Trophoblast cell (in vitro differentiated cells and primary cell): ENCODE data around the gene CUEDC1.

ENCODE experiments used
- DNase-seq, 2 donors: peaks; one replicate each; pipeline ENCODE4 v3.0.0-alpha.2; 2016
- H2AFZ ChIP-seq: 2 replicates; pipeline ENCODE4 v1.6.1; 2013; ENCODE audit warnings: low read length, moderate library complexity, mild to moderate bottlenecking; ENCODE audit not compliant: insufficient read depth, poor library complexity
- H2AK5ac ChIP-seq: 2 replicates; pipeline ENCODE4 v1.6.1; 2013; ENCODE audit warnings: mild to moderate bottlenecking, low read length
- H2BK120ac ChIP-seq: 2 replicates; pipeline ENCODE4 v1.6.1; 2013; ENCODE audit warnings: low read length, mild to moderate bottlenecking, moderate library complexity; ENCODE audit not compliant: insufficient read depth, poor library complexity
- H2BK12ac ChIP-seq: 2 replicates; pipeline ENCODE4 v1.6.1; 2013; ENCODE audit warnings: mild to moderate bottlenecking, low read length, moderate library complexity
- H2BK5ac ChIP-seq: 2 replicates; pipeline ENCODE4 v1.6.1; 2013; ENCODE audit warnings: low read length, low read depth, moderate library complexity, mild to moderate bottlenecking; ENCODE audit not compliant: poor library complexity
- H3K14ac ChIP-seq: 2 replicates; pipeline ENCODE4 v1.6.1; 2013; ENCODE audit warnings: mild to moderate bottlenecking, low read length
- H3K18ac ChIP-seq: 2 replicates; pipeline ENCODE4 v1.6.1; 2013; ENCODE audit warnings: mild to moderate bottlenecking, low read length
- H3K23ac ChIP-seq: 2 replicates; pipeline ENCODE4 v1.6.1; 2013; ENCODE audit warnings: low read length
- H3K27ac ChIP-seq: 2 replicates; pipeline ENCODE4 v1.5.1; 2013; ENCODE audit warnings: low read depth, mild to moderate bottlenecking, inconsistent platforms, low read length, moderate library complexity
- H3K27me3 ChIP-seq: 2 replicates; pipeline ENCODE4 v1.6.1; 2013; ENCODE audit warnings: inconsistent platforms, mild to moderate bottlenecking, low read length, moderate library complexity; ENCODE audit not compliant: insufficient read depth
- H3K36me3 ChIP-seq, 2 experiments: 1 replicate in 1 of 2; 2 replicates in 1 of 2; pipeline ENCODE4 v1.6.1; 2013; ENCODE audit warnings: low read length in 2 of 2, mild to moderate bottlenecking in 2 of 2, moderate library complexity in 1 of 2; ENCODE audit not compliant: insufficient read depth in 2 of 2, control insufficient read depth in 1 of 2
- H3K4ac ChIP-seq: 2 replicates; pipeline ENCODE4 v1.6.1; 2013; ENCODE audit warnings: low read depth, mild to moderate bottlenecking, low read length, moderate library complexity
- H3K4me1 ChIP-seq, 2 experiments: 1 replicate in 1 of 2; 2 replicates in 1 of 2; pipeline ENCODE4 v1.6.1; 2013; ENCODE audit warnings: low read length in 2 of 2, mild to moderate bottlenecking in 2 of 2, moderate library complexity in 1 of 2; ENCODE audit not compliant: insufficient read depth in 2 of 2, control insufficient read depth in 1 of 2
- H3K4me2 ChIP-seq: 2 replicates; pipeline ENCODE4 v1.6.1; 2013; ENCODE audit warnings: inconsistent platforms, mild to moderate bottlenecking, low read length, moderate library complexity
- H3K4me3 ChIP-seq: 2 replicates; pipeline ENCODE4 v1.5.1; 2013; ENCODE audit warnings: mild to moderate bottlenecking, low read depth, low read length, inconsistent platforms
- H3K79me1 ChIP-seq: one replicate; pipeline ENCODE4 v1.6.1; 2013; ENCODE audit warnings: low read length
- H3K79me2 ChIP-seq: 2 replicates; pipeline ENCODE4 v1.6.1; 2013; ENCODE audit warnings: low read length, mild to moderate bottlenecking; ENCODE audit not compliant: control insufficient read depth, insufficient read depth, poor library complexity
- H3K9ac ChIP-seq: 2 replicates; pipeline ENCODE4 v1.6.1; 2013; ENCODE audit warnings: mild to moderate bottlenecking, low read length
- H3K9me3 ChIP-seq: 2 replicates; pipeline ENCODE4 v1.6.1; 2013; ENCODE audit warnings: low read depth, mild to moderate bottlenecking, control low read depth, inconsistent platforms, low read length; ENCODE audit not compliant: insufficient read depth
- H4K12ac ChIP-seq: 2 replicates; pipeline ENCODE4 v1.6.1; 2013; ENCODE audit warnings: low read depth, mild to moderate bottlenecking, low read length, moderate library complexity
- H4K8ac ChIP-seq: 2 replicates; pipeline ENCODE4 v1.6.1; 2013; ENCODE audit warnings: low read depth, mild to moderate bottlenecking, low read length, moderate library complexity
- H4K91ac ChIP-seq: one replicate; pipeline ENCODE4 v1.6.1; 2013; ENCODE audit warnings: low read depth, mild to moderate bottlenecking, low read length, moderate library complexity
- WGBS: extraction: QIAGEN DNeasy Blood & Tissue Kit; methylation state at CpG from one replicate; pipeline ENCODE4 v1.1.7; 2013; ENCODE audit warnings: missing lambda C conversion rate; ENCODE audit not compliant: insufficient read length, insufficient coverage; ENCODE audit errors: extremely low coverage; 5-methylcytosine and 5-hydroxymethylcytosine counted together

The CUEDC1 gene

GRCh38 chr17:57819285-57819684 is 135.9 kb downstream of the CUEDC1 start:
- H3K9me3 ChIP-seq = peaks cover 3% of the 10 kb centered on the region
- no peak overlapping the region for H3K4ac ChIP-seq
- H2AK5ac ChIP-seq = no peak overlapping the region
- H3K27ac ChIP-seq = no peak overlapping the region
- no peak overlapping the region for H4K91ac ChIP-seq
- H3K4me3 ChIP-seq = no peak overlapping the region
- no peaks in the 10 kb centered on the region for H3K79me1 ChIP-seq
- DNase-seq = no peak
- no peak overlapping the region for H3K18ac ChIP-seq
- no peaks in the 10 kb centered on the region for H3K36me3 ChIP-seq
- no peak overlapping the region for H3K4me2 ChIP-seq
- no peak overlapping the region for H3K9ac ChIP-seq
- H2BK120ac ChIP-seq = no peak overlapping the region
- no peak overlapping the region for H2BK5ac ChIP-seq
- no CpG with 5 or more reads among the region's 2 CpGs for WGBS
- H2AFZ ChIP-seq = no peak overlapping the region
- H3K23ac ChIP-seq = no peak overlapping the region
- no peak overlapping the region for H4K12ac ChIP-seq
- no peaks in the 10 kb centered on the region for H3K79me2 ChIP-seq
- no peak overlapping the region for H3K14ac ChIP-seq
- no peak overlapping the region for H4K8ac ChIP-seq
- no peaks in the 10 kb centered on the region for H3K4me1 ChIP-seq
- no peaks in the 10 kb centered on the region for H3K27me3 ChIP-seq
- no peak overlapping the region for H2BK12ac ChIP-seq

- no peak overlapping the region for H3K4ac ChIP-seq
- no peak for DNase-seq
- no peak overlapping the region for H3K18ac ChIP-seq
- no peaks in the 10 kb centered on the region for H3K4me1 ChIP-seq
- no peak overlapping the region for H2AK5ac ChIP-seq
- peaks cover 3% of the 10 kb centered on the region for H3K9me3 ChIP-seq
- H2BK120ac ChIP-seq = no peak overlapping the region
- H3K14ac ChIP-seq = no peak overlapping the region
- H3K23ac ChIP-seq = no peak overlapping the region
- no peak overlapping the region for H4K12ac ChIP-seq
- H3K9ac ChIP-seq = no peak overlapping the region
- H3K27ac ChIP-seq = no peak overlapping the region
- H2BK12ac ChIP-seq = no peak overlapping the region
- no peak overlapping the region for H4K8ac ChIP-seq
- no peak overlapping the region for H3K4me2 ChIP-seq
- H4K91ac ChIP-seq = no peak overlapping the region
- no peak overlapping the region for H3K4me3 ChIP-seq
- no peaks in the 10 kb centered on the region for H3K27me3 ChIP-seq
- whole genome bisulfite sequencing = no CpG with 5 or more reads among the region's 9 CpGs
- no peak overlapping the region for H2BK5ac ChIP-seq
- no peak overlapping the region for H2AFZ ChIP-seq
- no peaks in the 10 kb centered on the region for H3K79me2 ChIP-seq
- H3K79me1 ChIP-seq = no peaks in the 10 kb centered on the region
- no peaks in the 10 kb centered on the region for H3K36me3 ChIP-seq
Observed at GRCh38 chr17:57818066-57818465, 137.1 kb downstream of the CUEDC1 start.

GRCh38 chr17:57817299-57817698 is 137.9 kb downstream of the CUEDC1 start:
- H3K27me3 ChIP-seq = no peaks in the 10 kb centered on the region
- no peaks in the 10 kb centered on the region for H3K79me2 ChIP-seq
- H4K8ac ChIP-seq = no peak overlapping the region
- no CpG with 5 or more reads among the region's 4 CpGs for WGBS
- H4K91ac ChIP-seq = no peak overlapping the region
- H3K4ac ChIP-seq = no peak overlapping the region
- H4K12ac ChIP-seq = no peak overlapping the region
- peaks cover 3% of the 10 kb centered on the region for H3K9me3 ChIP-seq
- no peak overlapping the region for H2BK120ac ChIP-seq
- no peaks in the 10 kb centered on the region for H3K79me1 ChIP-seq
- H2AK5ac ChIP-seq = no peak overlapping the region
- no peaks in the 10 kb centered on the region for H3K4me1 ChIP-seq
- no peak overlapping the region for H3K27ac ChIP-seq
- no peak overlapping the region for H2BK5ac ChIP-seq
- H3K36me3 ChIP-seq = no peaks in the 10 kb centered on the region
- no peak overlapping the region for H3K4me2 ChIP-seq
- H2BK12ac ChIP-seq = no peak overlapping the region
- no peak for DNase-seq
- H3K23ac ChIP-seq = no peak overlapping the region
- H2AFZ ChIP-seq = no peak overlapping the region
- no peak overlapping the region for H3K9ac ChIP-seq
- H3K18ac ChIP-seq = no peak overlapping the region
- no peak overlapping the region for H3K14ac ChIP-seq
- H3K4me3 ChIP-seq = no peak overlapping the region

- H3K9me3 ChIP-seq = peaks cover 3% of the 10 kb centered on the region
- no peak overlapping the region for H2BK5ac ChIP-seq
- no peak overlapping the region for H2BK12ac ChIP-seq
- H4K8ac ChIP-seq = no peak overlapping the region
- DNase-seq = no peak
- H3K27ac ChIP-seq = no peak overlapping the region
- H3K4ac ChIP-seq = no peak overlapping the region
- H3K23ac ChIP-seq = no peak overlapping the region
- no peak overlapping the region for H2BK120ac ChIP-seq
- H4K12ac ChIP-seq = no peak overlapping the region
- H3K9ac ChIP-seq = no peak overlapping the region
- no peak overlapping the region for H2AFZ ChIP-seq
- no peak overlapping the region for H4K91ac ChIP-seq
- no peak overlapping the region for H2AK5ac ChIP-seq
- no peak overlapping the region for H3K4me3 ChIP-seq
- no peaks in the 10 kb centered on the region for H3K27me3 ChIP-seq
- no peaks in the 10 kb centered on the region for H3K79me1 ChIP-seq
- H3K18ac ChIP-seq = no peak overlapping the region
- no peaks in the 10 kb centered on the region for H3K4me1 ChIP-seq
- WGBS = no CpG with 5 or more reads among the region's 1 CpG
- H3K36me3 ChIP-seq = no peaks in the 10 kb centered on the region
- no peak overlapping the region for H3K4me2 ChIP-seq
- H3K79me2 ChIP-seq = no peaks in the 10 kb centered on the region
- no peak overlapping the region for H3K14ac ChIP-seq
Observed at GRCh38 chr17:57814421-57814820, 140.8 kb downstream of the CUEDC1 start.
